HCT116 (cell line): Measurements from ENCODE around the gene MTMR10. TPM values are rescaled to one million over a fixed set of nuclear protein-coding genes. Genes with fewer than 3 reads are reported as not detected.
A peak's percentile ranks its signal among the peaks of the same experiment; 100 is the strongest.

Experiments used
- ATAC-seq: fragments of 200-7000 bp; cut with Tn5 transposase; 2 replicates; pipeline ENCODE4 v1.9.1; 2020; ENCODE audit warnings: mild to moderate bottlenecking, moderate library complexity
- BruUV-seq: library from RNA; stranded (reverse); fragments of 400-500 nt; replicated peaks from 2 replicates; lab custom pipeline; 2021; lab: Mats Ljungman, UMichigan
- CTCF ChIA-PET: fragments of 300-600 bp; sonication (Branson Sonifier 250); formaldehyde crosslinking; loops from one replicate; lab custom pipeline; 2021; ENCODE audit warnings: antibody characterized with exemption; lab: Charles Lee
- POLR2A ChIA-PET: fragments of 300-600, 350-600 bp; sonication (Branson Sonifier 250); formaldehyde crosslinking; loops from one replicate; lab custom pipeline; 2021; ENCODE audit warnings: antibody characterized with exemption; lab: Charles Lee
- RAD21 ChIA-PET, 2 experiments: fragments of 300-600 bp; sonication (Branson Sonifier 250); formaldehyde crosslinking; loops; one replicate each; lab custom pipeline; 2023; ENCODE audit warnings: low total read pairs in 2 of 2; ENCODE audit not compliant: uncharacterized antibody in 2 of 2, unreplicated experiment in 2 of 2, low non-redundant PET in 1 of 2; lab: Charles Lee
- DNase-seq: peaks from one replicate; pipeline ENCODE4 v3.0.0-alpha.2; 2010; ENCODE audit warnings: low read depth, low spot score
- H2AFZ ChIP-seq: fragments of 200-600 bp; shearing (Covaris generic), sonication (generic); 2 replicates; pipeline ENCODE4 v1.6.1; 2017; ENCODE audit warnings: low read depth, mixed run types, mixed read lengths, antibody characterized with exemption, low read length; ENCODE audit not compliant: poor library complexity, severe bottlenecking
- H3K27ac ChIP-seq: 2 replicates; pipeline ENCODE4 v1.5.1; 2012; ENCODE audit warnings: low read depth, low read length
- H3K27me3 ChIP-seq: fragments of 200-600 bp; sonication (generic); 2 replicates; pipeline ENCODE4 v1.6.1; 2016; ENCODE audit warnings: mixed run types, low read length, mixed read lengths; ENCODE audit not compliant: insufficient read depth
- H3K36me3 ChIP-seq, 2 experiments: fragments of 200-500 bp in 1 of 2; fragments of 200-600 bp in 1 of 2; sonication (Bioruptor generic) in 1 of 2; sonication (generic) in 1 of 2; 2 replicates each; pipeline versions ENCODE4 v1.5.1 to v1.6.1; 2014 to 2016; ENCODE audit warnings: low read length in 2 of 2, inconsistent platforms in 1 of 2, mixed read lengths in 1 of 2, mixed run types in 1 of 2; ENCODE audit not compliant: insufficient read depth in 2 of 2, control insufficient read depth in 1 of 2
- H3K4me1 ChIP-seq, 2 experiments: fragments of 200-600 bp in 1 of 2; sonication (generic) in 1 of 2; 2 replicates each; pipeline versions ENCODE4 v1.5.1 to v1.6.1; 2012 to 2017; ENCODE audit warnings: low read length in 2 of 2, inconsistent platforms in 1 of 2, mild to moderate bottlenecking in 1 of 2, mixed read lengths in 1 of 2, mixed run types in 1 of 2, moderate library complexity in 1 of 2; ENCODE audit not compliant: insufficient read depth in 2 of 2, control insufficient read depth in 1 of 2
- H3K4me2 ChIP-seq: fragments of 200-600 bp; sonication (generic); 2 replicates; pipeline ENCODE4 v1.6.1; 2017; ENCODE audit warnings: mixed run types, low read length, mixed read lengths
- H3K4me3 ChIP-seq, 2 experiments: fragments of 200-600 bp in 1 of 2; sonication (generic) in 1 of 2; replicated peaks in 1 of 2; 2 replicates each; pipeline ENCODE4 v1.5.1; 2011 to 2016; ENCODE audit warnings: low read length in 2 of 2, control low read depth in 1 of 2, low read depth in 1 of 2, mild to moderate bottlenecking in 1 of 2, mixed read lengths in 1 of 2, mixed run types in 1 of 2
- H3K79me2 ChIP-seq: fragments of 200-600 bp; sonication (generic); 2 replicates; pipeline ENCODE4 v1.6.1; 2017; ENCODE audit warnings: mild to moderate bottlenecking, mixed run types, low read length, moderate library complexity, mixed read lengths; ENCODE audit not compliant: insufficient read depth
- H3K9ac ChIP-seq: fragments of 200-600 bp; sonication (generic); 2 replicates; pipeline ENCODE4 v1.6.1; 2016; ENCODE audit warnings: low read length, mixed read lengths
- H3K9me2 ChIP-seq: fragments of 200-600 bp; sonication (generic), shearing (Covaris generic); 2 replicates; pipeline ENCODE4 v1.6.1; 2017; ENCODE audit warnings: mixed run types, mild to moderate bottlenecking, moderate library complexity; ENCODE audit not compliant: insufficient read depth
- H3K9me3 ChIP-seq, 2 experiments: fragments of 200-500 bp in 1 of 2; fragments of 200-600 bp in 1 of 2; sonication (Bioruptor generic) in 1 of 2; sonication (generic) in 1 of 2; 2 replicates each; pipeline ENCODE4 v1.6.1; 2014 to 2017; ENCODE audit warnings: low read length in 2 of 2, mixed read lengths in 2 of 2, inconsistent platforms in 1 of 2, low read depth in 1 of 2, mild to moderate bottlenecking in 1 of 2, mixed run types in 1 of 2, moderate library complexity in 1 of 2; ENCODE audit not compliant: control insufficient read depth in 1 of 2, insufficient read depth in 1 of 2
- H4K20me1 ChIP-seq: fragments of 200-600 bp; sonication (generic), shearing (Covaris generic); 2 replicates; pipeline ENCODE4 v1.6.1; 2017; ENCODE audit warnings: mixed run types, mild to moderate bottlenecking, moderate library complexity; ENCODE audit not compliant: insufficient read depth
- ATF3 ChIP-seq: IDR thresholded peaks from 2 replicates; pipeline ENCODE4 v1.6.1; 2012
- CBX3 ChIP-seq: IDR thresholded peaks from 2 replicates; pipeline ENCODE4 v1.6.1; 2012; ENCODE audit warnings: low read depth
- CEBPB ChIP-seq: IDR thresholded peaks from 2 replicates; pipeline ENCODE4 v1.6.1; 2012; ENCODE audit warnings: low read depth
- CTCF ChIP-seq, 3 experiments: fragments of 200-600 bp in 1 of 3; sonication (generic) in 1 of 3; IDR thresholded peaks in 2 of 3; conservative IDR thresholded peaks in 1 of 3; 2 replicates each; pipeline ENCODE4 v1.5.1; 2012 to 2017; ENCODE audit warnings: low read depth in 2 of 3, low read length in 2 of 3, antibody characterized with exemption in 1 of 3, borderline replicate concordance in 1 of 3, control low read depth in 1 of 3, mild to moderate bottlenecking in 1 of 3, mixed read lengths in 1 of 3, mixed run types in 1 of 3, moderate library complexity in 1 of 3; ENCODE audit not compliant: insufficient read depth in 1 of 3
- EZH2phosphoT487 ChIP-seq: fragments of 200-600 bp; IDR thresholded peaks from 2 replicates; pipeline ENCODE4 v1.6.1; 2018; ENCODE audit warnings: antibody characterized with exemption, borderline replicate concordance
- JUND ChIP-seq: IDR thresholded peaks from 2 replicates; pipeline ENCODE4 v1.6.1; 2012
- SP1 ChIP-seq: IDR thresholded peaks from 2 replicates; pipeline ENCODE4 v1.6.1; 2012; ENCODE audit warnings: low read depth
- TCF7L2 ChIP-seq: IDR thresholded peaks from 2 replicates; pipeline ENCODE4 v1.7.0; 2011; ENCODE audit warnings: borderline replicate concordance, inconsistent platforms; ENCODE audit not compliant: insufficient read depth, insufficient read length; ENCODE audit errors: extremely low read depth
- ZNF274 ChIP-seq: fragments of 200-500 bp; sonication (Bioruptor generic); IDR thresholded peaks from 2 replicates; pipeline ENCODE4 v1.6.1; 2014; ENCODE audit warnings: mild to moderate bottlenecking, low read depth, low read length, inconsistent platforms
- intact Hi-C: fragments of 100-400 bp; cut with micrococcal nuclease; formaldehyde crosslinking; loops from 2 replicates; pipeline ENCODE4 v1.10.0; 2022
- total RNA-seq: library from RNA; stranded (reverse); gene quantifications from one replicate; pipeline ENCODE4 v1.2.1, GENCODE V29; 2021; ENCODE audit not compliant: unreplicated experiment

MTMR10 gene
- total RNA-seq, 1 experiment from 2014 or later, result 13.4 TPM

- Histone ChIP-seq H3K79me2 (peaks cover 15% of the 10 kb centered on the region), H3K27me3 (no peaks in the 10 kb centered on the region), H3K4me2 (peak overlapping the region; percentile 89), H4K20me1 (no peaks in the 10 kb centered on the region), H3K27ac (no peak overlapping the region), H3K36me3 (peaks cover 0 to 4% of the 10 kb centered on the region in 2 experiments; a peak in 2 of 4 replicates), H3K9me2 (no peaks in the 10 kb centered on the region), H3K9ac (peak overlapping the region; percentile 87), H3K4me3 (peak overlapping the region; percentile 92 to 93), H3K4me1 (peaks cover 10 to 23% of the 10 kb centered on the region in 2 experiments; a peak in 3 of 4 replicates), H2AFZ (no peak overlapping the region), H3K9me3 (no peaks in the 10 kb centered on the region)
- ATAC-seq (no peak), DNase-seq (no peak)
- intact Hi-C loops, result no loop called here
- ChIA-PET POLR2A (no interaction called here), CTCF (no interaction called here), RAD21 (no interaction called here)
- BruUV-seq, result TSS peak; percentile 60
- no peak for TF ChIP-seq ATF3
- peak in 1 of 3 experiments; percentile 24; a peak in 2 of 6 replicates for TF ChIP-seq CTCF (IDR thresholded peaks at IDR 0.05 in 2 of 3, conservative IDR thresholded peaks at IDR 0.05 in 1 of 3; ENCODE audit: borderline replicate concordance in 1 of 3, insufficient read depth in 1 of 3, low read depth in 2 of 3, low read length in 2 of 3)
Observed at GRCh38 chr15:30990036-30990435, 1.4 kb downstream of the MTMR10 start.

GRCh38 chr15:30985081-30985531 lies 6.3 kb downstream of the MTMR10 start:
- intact Hi-C loops, result no loop called here
- H4K20me1 ChIP-seq, result no peaks in the 10 kb centered on the region
- H3K4me1 ChIP-seq, result peaks cover 3 to 5% of the 10 kb centered on the region in 2 experiments; a peak in 3 of 4 replicates
- no TSS peak for BruUV-seq
- no peak overlapping the region for H3K9ac ChIP-seq
- CTCF ChIA-PET, result no interaction called here
- RAD21 ChIA-PET, result no interaction called here
- no peaks in the 10 kb centered on the region for H3K27me3 ChIP-seq
- no peaks in the 10 kb centered on the region for H3K9me3 ChIP-seq
- no peaks in the 10 kb centered on the region for H3K9me2 ChIP-seq
- ATAC-seq, result no peak
- no peak overlapping the region for H2AFZ ChIP-seq
- POLR2A ChIA-PET, result no interaction called here
- H3K27ac ChIP-seq, result no peak overlapping the region
- TF ChIP-seq CBX3 (no peak), JUND (no peak), CEBPB (no peak), TCF7L2 (no peak), ZNF274 (no peak), SP1 (no peak), EZH2phosphoT487 (no peak)
- DNase-seq, result no peak
- peaks cover 3% of the 10 kb centered on the region; the same call in 1 of the 2 replicates for H3K79me2 ChIP-seq
- no peak overlapping the region for H3K4me3 ChIP-seq
- peaks cover 0 to 4% of the 10 kb centered on the region in 2 experiments; a peak in 2 of 4 replicates for H3K36me3 ChIP-seq
- no peak overlapping the region for H3K4me2 ChIP-seq
